Retinal pigment epithelial cell (primary cell): ENCODE results near the gene SGMS1.

Experiments used
- DNase-seq: peaks from one replicate; pipeline ENCODE4 v3.0.0-alpha.2; 2010; ENCODE audit warnings: low read depth
- H3K4me3 ChIP-seq: 2 replicates; pipeline ENCODE4 v1.5.1; 2011; ENCODE audit warnings: mild to moderate bottlenecking, low read length, control low read depth, moderate library complexity
- CTCF ChIP-seq: conservative IDR thresholded peaks from 2 replicates; pipeline ENCODE4 v1.5.1; 2011; ENCODE audit warnings: low read depth, low read length, control low read depth, inconsistent platforms

SGMS1 gene

DNA sequence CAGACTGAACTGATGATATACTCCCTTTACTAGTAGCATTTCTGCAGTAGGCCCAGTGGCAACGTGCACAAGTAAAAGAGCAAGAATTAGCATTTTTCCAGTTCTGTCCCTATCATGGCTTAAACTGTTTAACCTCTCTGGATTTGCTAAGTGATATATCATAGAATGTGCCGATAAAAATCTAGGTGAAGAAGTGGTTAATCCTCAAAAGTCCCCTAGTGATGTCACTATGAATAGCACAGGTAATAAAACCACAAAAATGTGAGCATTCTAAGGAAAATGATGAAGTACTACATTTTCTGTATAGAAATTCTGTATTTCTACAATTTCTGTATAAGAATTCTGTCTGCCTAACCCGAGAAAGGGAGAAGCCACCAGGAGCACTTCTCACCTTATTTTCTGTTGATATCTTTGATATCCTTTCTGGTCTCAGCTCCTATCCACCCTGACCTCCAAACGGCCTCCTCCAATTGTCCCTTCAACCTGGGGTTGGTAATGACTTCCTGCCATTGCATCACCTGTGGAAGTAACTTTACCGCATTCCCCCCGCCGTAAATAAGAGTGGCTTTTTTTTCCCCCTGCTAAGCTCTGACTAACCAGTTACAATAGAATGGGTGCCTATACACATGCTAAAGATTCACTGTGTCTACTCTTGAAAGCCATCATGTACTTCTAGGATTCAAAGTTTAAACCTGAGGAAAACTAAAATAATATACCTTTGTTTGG lies 216.5 kb downstream of the SGMS1 start:
- H3K4me3 ChIP-seq, result no peak overlapping the region
- TF ChIP-seq CTCF, result no peak

GRCh38 chr10:50406457-50407070 lies 217.2 kb downstream of the SGMS1 start:
- no peak for TF ChIP-seq CTCF
- no peak overlapping the region for H3K4me3 ChIP-seq
- DNase-seq, result no peak

More for the DNA sequence above, 216.5 kb downstream of the SGMS1 start:
- no peak for DNase-seq

GRCh38 chr10:50405723-50406122 lies 218.0 kb downstream of the SGMS1 start:
- TF ChIP-seq CTCF, result no peak
- H3K4me3 ChIP-seq, result no peak overlapping the region
- no peak for DNase-seq

GRCh38 chr10:50404021-50404773 lies 219.6 kb downstream of the SGMS1 start:
- TF ChIP-seq CTCF, result no peak
- no peak for DNase-seq
- H3K4me3 ChIP-seq, result no peak overlapping the region

DNA sequence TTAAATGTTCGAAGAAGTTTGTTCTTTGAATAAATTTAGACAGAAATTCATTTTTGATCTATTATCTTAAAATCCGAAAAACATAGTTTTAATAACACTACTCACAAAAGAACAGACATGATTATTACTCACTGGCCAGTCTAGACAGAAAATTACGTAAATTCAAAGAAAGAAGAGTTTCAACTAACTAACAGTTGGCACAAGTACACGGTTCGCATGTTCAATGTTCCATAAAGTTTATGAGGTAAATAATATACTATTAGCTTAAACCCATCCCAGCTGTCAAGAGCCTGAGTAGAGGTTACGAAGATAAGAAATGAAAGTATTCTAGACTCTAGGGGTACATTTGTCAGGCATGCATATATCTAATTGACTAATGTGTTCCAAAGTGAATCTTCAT lies 220.7 kb downstream of the SGMS1 start:
- H3K4me3 ChIP-seq, result no peak overlapping the region
- DNase-seq, result no peak
- no peak for TF ChIP-seq CTCF

DNA sequence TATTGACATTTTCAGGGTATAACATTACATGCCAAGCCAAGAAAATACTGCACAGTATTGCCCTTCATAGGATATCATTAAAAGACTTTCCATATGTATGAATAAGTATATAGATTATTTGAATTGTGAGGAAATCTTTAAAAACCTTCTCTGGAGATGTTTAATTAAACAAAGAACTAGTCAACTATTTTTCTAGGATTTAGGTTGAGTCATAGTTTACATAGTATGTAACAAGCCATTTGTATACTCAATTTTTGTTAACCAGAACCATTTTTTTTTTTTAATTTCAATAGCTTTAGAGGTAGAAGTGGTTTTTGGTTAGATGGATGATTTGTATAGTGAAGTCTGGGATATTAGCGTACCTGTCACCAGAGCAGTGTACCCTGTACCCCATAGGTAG lies 221.3 kb downstream of the SGMS1 start:
- no peak for DNase-seq
- no peak for TF ChIP-seq CTCF
- H3K4me3 ChIP-seq, result no peak overlapping the region
